OCI-LY1 (cell line): Measurements from ENCODE around the gene MAD1L1.

ENCODE experiments used
- H2AFZ ChIP-seq: fragments of 200-600 bp; sonication (generic), shearing (Covaris generic); 2 replicates; pipeline ENCODE4 v1.6.0; 2014; ENCODE audit warnings: antibody characterized with exemption, mild to moderate bottlenecking, low read length
- H3F3A ChIP-seq: fragments of 200-600 bp; sonication (generic), shearing (Covaris generic); 2 replicates; pipeline ENCODE4 v1.6.0; 2014; ENCODE audit warnings: mild to moderate bottlenecking, antibody characterized with exemption, low read length, moderate library complexity; ENCODE audit not compliant: insufficient read depth
- H3K27ac ChIP-seq: fragments of 200-600 bp; sonication (generic); 2 replicates; pipeline ENCODE4 v1.5.1; 2014; ENCODE audit warnings: low read length, mixed run types, mild to moderate bottlenecking, low read depth; ENCODE audit not compliant: poor library complexity, severe bottlenecking
- H3K27me3 ChIP-seq: fragments of 200-600 bp; sonication (generic); 2 replicates; pipeline ENCODE4 v1.6.0; 2014; ENCODE audit warnings: antibody characterized with exemption, mild to moderate bottlenecking, low read length, moderate library complexity; ENCODE audit not compliant: insufficient read depth
- H3K36me3 ChIP-seq: fragments of 200-600 bp; sonication (generic); 2 replicates; pipeline ENCODE4 v1.6.1; 2014; ENCODE audit warnings: mild to moderate bottlenecking, antibody characterized with exemption, low read length, moderate library complexity, mixed read lengths; ENCODE audit not compliant: insufficient read depth
- H3K4me1 ChIP-seq: fragments of 200-600 bp; sonication (generic); 2 replicates; pipeline ENCODE4 v1.5.1; 2014; ENCODE audit warnings: mild to moderate bottlenecking, low read length, moderate library complexity; ENCODE audit not compliant: insufficient read depth, severe bottlenecking
- H3K4me2 ChIP-seq: fragments of 200-600 bp; sonication (generic), shearing (Covaris generic); 2 replicates; pipeline ENCODE4 v1.6.1; 2014; ENCODE audit warnings: low read length
- H3K4me3 ChIP-seq: fragments of 200-600 bp; sonication (generic); 2 replicates; pipeline ENCODE4 v1.5.1; 2014; ENCODE audit warnings: low read length, low read depth, mild to moderate bottlenecking, mixed read lengths; ENCODE audit not compliant: poor library complexity, severe bottlenecking
- H3K79me2 ChIP-seq: fragments of 200-600 bp; shearing (Covaris generic); 2 replicates; pipeline ENCODE4 v1.6.1; 2016; ENCODE audit warnings: mixed run types, low read length, mixed read lengths; ENCODE audit not compliant: insufficient read depth
- H3K9ac ChIP-seq: fragments of 200-600 bp; sonication (generic), shearing (Covaris generic); 2 replicates; pipeline ENCODE4 v1.6.1; 2014; ENCODE audit warnings: mild to moderate bottlenecking, low read length, mixed read lengths
- H3K9me2 ChIP-seq: fragments of 200-600 bp; sonication (generic), shearing (Covaris generic); 2 replicates; pipeline ENCODE4 v1.6.1; 2014; ENCODE audit warnings: low read depth, mild to moderate bottlenecking, low read length, mixed read lengths
- H3K9me3 ChIP-seq: fragments of 200-600 bp; shearing (Covaris generic); 2 replicates; pipeline ENCODE4 v1.6.1; 2014; ENCODE audit warnings: low read length, mixed read lengths
- H4K20me1 ChIP-seq: fragments of 200-600 bp; sonication (generic), shearing (Covaris generic); 2 replicates; pipeline ENCODE4 v1.6.0; 2016; ENCODE audit warnings: mild to moderate bottlenecking, low read length; ENCODE audit not compliant: insufficient read depth
- CTCF ChIP-seq: fragments of 200-600 bp; sonication (generic), shearing (Covaris generic); IDR thresholded peaks from 2 replicates; pipeline ENCODE4 v1.5.1; 2017; ENCODE audit warnings: mild to moderate bottlenecking, antibody characterized with exemption, low read length, moderate library complexity, mixed read lengths
- EZH2 ChIP-seq: fragments of 200-600 bp; sonication (generic), shearing (Covaris generic); IDR thresholded peaks from 2 replicates; pipeline ENCODE4 v1.8.0; 2017; ENCODE audit warnings: borderline replicate concordance, mixed run types, mild to moderate bottlenecking, antibody characterized with exemption, low read length, moderate library complexity, mixed read lengths

The MAD1L1 gene

DNA sequence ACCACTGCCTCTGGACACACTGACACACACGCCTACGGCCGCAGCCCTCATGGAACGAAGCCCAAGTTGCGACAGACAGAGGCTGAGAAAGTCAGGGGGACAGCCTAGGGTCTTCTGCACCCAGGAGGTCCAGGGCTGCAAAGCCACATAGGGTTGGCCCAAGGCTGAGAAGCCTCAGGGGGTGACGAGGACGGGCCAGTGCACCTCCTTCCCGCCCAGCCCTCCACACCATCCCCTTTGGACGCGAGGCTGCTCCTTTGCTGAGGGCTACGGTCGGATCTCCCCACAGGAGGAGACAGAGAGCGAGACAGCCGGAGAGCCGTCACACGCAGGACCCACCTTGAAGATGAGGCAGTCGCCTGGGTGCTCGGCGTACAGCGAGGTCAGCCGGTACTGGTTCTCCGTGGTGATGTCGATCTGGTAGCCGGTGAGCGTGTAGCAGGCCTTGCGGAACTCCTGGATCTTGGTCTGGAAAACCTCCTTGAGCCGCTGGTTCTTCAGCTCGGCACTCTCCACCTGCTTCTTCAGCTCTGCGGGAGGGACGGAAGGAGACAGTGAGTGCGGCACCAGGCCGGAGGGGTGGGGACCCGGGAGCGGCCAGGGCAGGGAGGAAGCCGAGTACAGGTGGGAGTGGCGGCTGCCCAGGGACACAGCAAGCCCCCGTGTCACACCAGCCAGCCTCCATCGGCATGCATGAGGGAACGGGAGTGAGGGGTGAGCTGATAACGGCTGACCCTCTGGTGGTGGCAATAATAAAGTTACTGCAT, 334.7 kb downstream of the MAD1L1 start:
- no peak overlapping the region for H3K4me3 ChIP-seq
- H3K9ac ChIP-seq: no peak overlapping the region
- no peaks in the 10 kb centered on the region for H3K79me2 ChIP-seq
- H3K36me3 ChIP-seq: peaks cover 25% of the 10 kb centered on the region; the same call in 1 of the 2 replicates
- H3K4me2 ChIP-seq: no peak overlapping the region
- no peaks in the 10 kb centered on the region for H3K4me1 ChIP-seq
- H3K27ac ChIP-seq: no peak overlapping the region
- no peaks in the 10 kb centered on the region for H3K9me2 ChIP-seq
- H3K27me3 ChIP-seq: no peaks in the 10 kb centered on the region
- no peaks in the 10 kb centered on the region for H4K20me1 ChIP-seq
- no peaks in the 10 kb centered on the region for H3K9me3 ChIP-seq
- no peaks in the 10 kb centered on the region for H3F3A ChIP-seq
- no peak overlapping the region for H2AFZ ChIP-seq
- TF ChIP-seq EZH2 (no peak), CTCF (no peak)

DNA sequence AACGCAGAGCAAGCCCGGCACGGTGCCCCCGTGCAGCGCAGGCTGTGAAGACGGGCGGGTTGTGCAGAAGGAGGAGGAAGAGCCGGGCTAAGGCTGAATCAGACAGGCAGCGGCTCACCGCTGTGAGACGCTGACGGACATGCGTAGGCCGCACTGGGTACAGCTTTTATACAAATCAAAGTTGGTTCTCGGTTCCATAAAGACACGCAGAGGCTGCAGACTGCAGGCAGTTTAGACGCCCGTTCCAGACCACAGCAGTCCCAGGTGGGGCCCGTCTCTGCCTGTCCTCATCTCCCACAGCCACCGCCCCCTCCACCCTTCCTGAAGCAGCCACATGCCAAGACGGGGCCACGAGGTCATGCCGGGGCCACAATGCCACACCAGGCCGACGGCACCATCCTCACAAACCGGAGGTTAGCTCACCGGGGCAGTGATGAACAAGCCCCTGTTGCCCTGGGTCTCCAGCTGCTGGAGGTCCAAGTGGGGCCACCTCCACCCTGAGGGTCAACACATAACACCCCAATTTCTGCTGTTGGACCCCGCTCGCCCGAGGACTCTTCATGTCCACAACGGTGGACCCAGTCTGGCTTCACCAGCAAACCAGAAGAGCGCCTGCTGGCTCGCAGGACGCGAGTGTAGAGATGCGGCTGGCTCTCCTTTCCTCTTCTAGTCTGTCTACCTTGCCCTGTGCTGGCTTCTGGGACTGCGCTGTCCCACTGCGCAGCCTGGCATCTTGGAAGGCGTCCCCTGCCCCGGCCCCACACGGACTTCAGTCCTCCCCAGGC, 335.5 kb downstream of the MAD1L1 start:
- no peak overlapping the region for H3K4me2 ChIP-seq
- no peaks in the 10 kb centered on the region for H3K27me3 ChIP-seq
- peaks cover 25% of the 10 kb centered on the region; the same call in 1 of the 2 replicates for H3K36me3 ChIP-seq

More for the DNA sequence above, 335.5 kb downstream of the MAD1L1 start:
- Histone ChIP-seq H3K27ac (no peak overlapping the region), H4K20me1 (no peaks in the 10 kb centered on the region), H3K9me3 (no peaks in the 10 kb centered on the region), H3K4me3 (no peak overlapping the region), H2AFZ (no peak overlapping the region), H3K4me1 (no peaks in the 10 kb centered on the region), H3F3A (no peaks in the 10 kb centered on the region), H3K79me2 (no peaks in the 10 kb centered on the region), H3K9me2 (no peaks in the 10 kb centered on the region), H3K9ac (no peak overlapping the region)
- TF ChIP-seq EZH2: no peak
- no peak for TF ChIP-seq CTCF
